OCI-LY1 (cell line): ENCODE results near the gene GNGT2.

ENCODE experiments used
- CTCF ChIP-seq: fragments of 200-600 bp; sonication (generic), shearing (Covaris generic); IDR thresholded peaks from 2 replicates; pipeline ENCODE4 v1.5.1; 2017; ENCODE audit warnings: mild to moderate bottlenecking, antibody characterized with exemption, low read length, moderate library complexity, mixed read lengths
- EZH2 ChIP-seq: fragments of 200-600 bp; sonication (generic), shearing (Covaris generic); IDR thresholded peaks from 2 replicates; pipeline ENCODE4 v1.8.0; 2017; ENCODE audit warnings: borderline replicate concordance, mixed run types, mild to moderate bottlenecking, antibody characterized with exemption, low read length, moderate library complexity, mixed read lengths

GRCh38 chr17:49217651-49218413 is 7.5 kb upstream of the GNGT2 start:
- no peak for TF ChIP-seq CTCF
- TF ChIP-seq EZH2: no peak
